Ishikawa (cell line): ENCODE measurements around the gene KCNJ8.

ENCODE experiments used
- CEBPB ChIP-seq: IDR thresholded peaks from 2 replicates; pipeline ENCODE4 v1.6.1; 2012
- CREB1 ChIP-seq: IDR thresholded peaks from 2 replicates; pipeline ENCODE4 v1.6.1; 2012; ENCODE audit warnings: low read depth
- EGR1 ChIP-seq: IDR thresholded peaks from 2 replicates; pipeline ENCODE4 v1.6.1; 2012
- EP300 ChIP-seq: IDR thresholded peaks from 2 replicates; pipeline ENCODE4 v1.6.1; 2012; ENCODE audit warnings: borderline replicate concordance
- FOXM1 ChIP-seq: IDR thresholded peaks from 2 replicates; pipeline ENCODE4 v1.6.1; 2012; ENCODE audit warnings: low read depth, borderline replicate concordance
- RAD21 ChIP-seq: IDR thresholded peaks from 2 replicates; pipeline ENCODE4 v1.6.1; 2012; ENCODE audit warnings: low read depth
- TAF1 ChIP-seq: IDR thresholded peaks from 2 replicates; pipeline ENCODE4 v1.6.1; 2012; ENCODE audit warnings: low read depth, mild to moderate bottlenecking
- TCF12 ChIP-seq: IDR thresholded peaks from 2 replicates; pipeline ENCODE4 v1.6.1; 2012; ENCODE audit warnings: low read depth
- ZBTB7A ChIP-seq: IDR thresholded peaks from 2 replicates; pipeline ENCODE4 v1.6.1; 2012; ENCODE audit warnings: low read depth
- TF ChIP-seq, protein P1 (sequence below): IDR thresholded peaks from 2 replicates; pipeline ENCODE4 v1.6.1; 2012

DNA sequence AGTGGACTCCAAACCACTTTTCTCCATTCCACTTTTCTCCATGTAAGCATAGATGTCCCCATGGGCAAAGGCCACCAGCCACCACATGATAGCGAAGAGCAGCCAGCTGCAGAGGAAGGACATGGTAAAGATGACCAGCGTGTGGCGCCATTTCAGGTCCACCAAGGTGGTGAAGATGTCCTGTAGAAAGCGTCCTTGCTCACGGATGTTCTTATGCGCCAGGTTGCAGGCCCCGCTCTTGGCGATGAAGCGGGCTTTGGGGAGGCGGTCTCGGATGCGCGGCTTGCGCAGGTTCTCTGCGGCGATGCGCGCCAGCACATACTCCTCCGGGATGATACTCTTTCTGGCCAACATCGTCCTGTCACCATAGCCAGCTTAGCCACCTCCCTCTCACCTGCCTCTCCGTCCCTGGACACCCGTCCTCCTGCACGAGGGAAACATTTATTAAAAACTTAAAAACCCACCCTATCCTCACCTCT is 1.2 kb downstream of the KCNJ8 start:
- TF ChIP-seq TCF12 = no peak
- no peak for TF ChIP-seq CEBPB
- no peak for TF ChIP-seq TAF1
- no peak for TF ChIP-seq EGR1
- TF ChIP-seq FOXM1 = no peak
- no peak for TF ChIP-seq CREB1
- peak; percentile 20; the same call in 1 of the 2 replicates for TF ChIP-seq RAD21
- TF ChIP-seq ZBTB7A = no peak
- TF ChIP-seq, protein P1, sequence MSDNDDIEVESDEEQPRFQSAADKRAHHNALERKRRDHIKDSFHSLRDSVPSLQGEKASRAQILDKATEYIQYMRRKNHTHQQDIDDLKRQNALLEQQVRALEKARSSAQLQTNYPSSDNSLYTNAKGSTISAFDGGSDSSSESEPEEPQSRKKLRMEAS = no peak
- no peak for TF ChIP-seq EP300
